HG03439 (cell line): Measurements from ENCODE around the gene PNPLA3.

Experiments
- ATAC-seq: cut with Tn5 transposase; IDR thresholded peaks from one replicate; pipeline ENCODE4 v1.9.1; 2021; ENCODE audit warnings: mild to moderate bottlenecking, moderate library complexity; ENCODE audit not compliant: unreplicated experiment

Gene PNPLA3

DNA sequence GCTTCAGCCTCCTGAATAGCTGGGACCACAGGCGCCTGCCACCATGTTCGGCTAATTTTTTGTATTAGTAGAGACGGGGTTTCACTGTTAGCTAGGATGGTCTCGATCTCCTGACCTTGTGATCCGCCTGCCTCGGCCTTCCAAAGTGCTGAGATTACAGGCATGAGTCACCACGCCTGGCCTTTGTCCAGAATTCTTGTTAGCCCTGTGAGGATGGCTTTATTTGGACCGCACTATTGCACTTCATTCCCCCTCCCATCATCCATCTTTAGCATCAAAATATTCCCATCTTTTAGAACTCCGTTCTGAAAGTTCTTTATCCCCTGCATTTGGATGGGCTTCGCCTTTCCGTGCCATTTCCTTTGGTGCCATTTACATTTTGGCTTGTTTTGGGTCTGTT lies 34.3 kb downstream of the PNPLA3 start:
- no peak for ATAC-seq

DNA sequence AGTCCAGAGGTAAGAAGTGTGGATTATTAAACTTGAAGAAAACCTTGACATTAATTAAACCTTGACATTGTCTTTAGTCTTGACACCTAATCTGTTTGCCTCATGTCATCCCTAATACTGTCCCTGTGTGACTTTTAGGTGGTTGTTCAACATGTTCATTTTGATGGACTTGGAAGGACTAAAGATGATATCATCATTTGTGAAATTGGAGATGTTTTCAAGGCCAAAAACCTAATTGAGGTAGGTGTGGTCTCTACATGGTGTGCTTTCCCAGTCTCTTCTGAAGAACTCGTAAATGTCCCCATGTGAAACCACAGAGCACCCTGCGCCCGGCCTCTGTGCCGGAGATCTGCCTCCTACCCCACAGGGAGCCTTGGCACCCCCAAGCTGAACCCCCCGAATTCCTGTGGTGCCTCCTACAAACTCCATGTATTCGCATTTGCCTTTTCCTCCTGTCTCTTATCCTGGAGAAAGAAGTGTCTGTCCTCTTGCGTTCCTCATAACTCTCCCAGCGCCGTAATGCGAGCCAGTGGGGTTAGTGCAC lies 40.8 kb downstream of the PNPLA3 start:
- no peak for ATAC-seq

DNA sequence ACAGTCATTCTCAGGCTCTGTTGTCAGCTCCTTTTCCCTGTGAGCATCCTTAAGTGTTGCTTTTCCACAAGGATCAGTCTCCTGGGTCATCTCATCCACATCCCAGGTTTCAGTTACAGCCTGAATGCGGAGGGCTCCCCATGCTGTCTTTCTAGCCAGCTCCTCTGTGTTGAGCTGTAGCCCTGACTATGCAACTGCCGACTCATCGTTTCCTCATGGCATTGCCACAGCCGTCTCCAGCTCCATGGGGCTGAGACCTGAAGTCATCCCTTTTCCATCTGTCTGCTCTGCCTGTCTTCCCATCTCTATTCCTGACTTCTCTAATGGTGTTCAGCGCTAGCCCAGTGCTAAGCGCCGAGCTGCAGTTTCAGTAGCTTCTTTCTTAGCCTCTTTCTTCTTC lies 43.5 kb downstream of the PNPLA3 start:
- no peak for ATAC-seq

- no peak for ATAC-seq
Observed at GRCh38 chr22:43968614-43969013, 45.0 kb downstream of the PNPLA3 start.

DNA sequence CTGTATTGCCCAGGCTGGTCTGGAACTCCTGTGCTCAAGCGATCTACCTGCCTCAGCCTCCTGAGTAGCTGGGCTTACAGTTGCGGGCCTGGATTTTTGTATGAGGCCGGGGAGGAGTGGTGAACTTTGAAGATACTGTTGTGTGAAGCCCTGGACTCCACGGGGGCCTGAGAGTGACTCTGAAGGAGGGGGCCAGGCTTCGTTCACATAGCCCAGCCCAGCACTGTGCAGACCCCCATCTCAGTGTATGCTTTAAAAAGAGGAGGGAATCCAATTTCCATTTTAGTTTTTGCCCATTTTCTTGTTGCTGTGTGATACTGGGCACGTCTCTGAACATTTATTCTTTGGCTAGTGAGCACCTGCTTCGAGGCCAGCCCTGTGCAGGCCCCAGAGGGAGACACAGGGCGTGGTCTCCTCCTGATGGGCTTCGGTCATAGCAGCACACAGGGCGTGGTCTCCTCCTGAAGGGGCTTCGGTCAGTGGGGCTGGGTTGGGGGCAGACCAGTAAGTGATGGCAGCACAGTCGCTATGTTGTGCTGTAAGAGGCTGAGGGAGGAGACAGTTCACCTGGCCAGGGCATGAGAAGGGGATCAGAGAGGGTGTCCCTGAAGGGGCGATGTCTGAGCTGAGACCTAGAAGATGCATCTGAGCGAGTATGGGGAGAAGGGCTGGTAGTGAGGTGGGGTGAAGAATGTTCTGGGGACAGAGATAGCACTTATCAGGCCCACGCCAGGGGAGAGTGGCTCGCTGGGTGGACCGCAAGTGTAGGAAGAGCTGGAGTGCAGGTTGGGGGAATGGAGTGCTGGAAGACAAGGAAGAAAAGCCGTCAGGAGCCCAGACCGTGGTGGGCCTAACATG lies 45.6 kb downstream of the PNPLA3 start:
- no peak for ATAC-seq

DNA sequence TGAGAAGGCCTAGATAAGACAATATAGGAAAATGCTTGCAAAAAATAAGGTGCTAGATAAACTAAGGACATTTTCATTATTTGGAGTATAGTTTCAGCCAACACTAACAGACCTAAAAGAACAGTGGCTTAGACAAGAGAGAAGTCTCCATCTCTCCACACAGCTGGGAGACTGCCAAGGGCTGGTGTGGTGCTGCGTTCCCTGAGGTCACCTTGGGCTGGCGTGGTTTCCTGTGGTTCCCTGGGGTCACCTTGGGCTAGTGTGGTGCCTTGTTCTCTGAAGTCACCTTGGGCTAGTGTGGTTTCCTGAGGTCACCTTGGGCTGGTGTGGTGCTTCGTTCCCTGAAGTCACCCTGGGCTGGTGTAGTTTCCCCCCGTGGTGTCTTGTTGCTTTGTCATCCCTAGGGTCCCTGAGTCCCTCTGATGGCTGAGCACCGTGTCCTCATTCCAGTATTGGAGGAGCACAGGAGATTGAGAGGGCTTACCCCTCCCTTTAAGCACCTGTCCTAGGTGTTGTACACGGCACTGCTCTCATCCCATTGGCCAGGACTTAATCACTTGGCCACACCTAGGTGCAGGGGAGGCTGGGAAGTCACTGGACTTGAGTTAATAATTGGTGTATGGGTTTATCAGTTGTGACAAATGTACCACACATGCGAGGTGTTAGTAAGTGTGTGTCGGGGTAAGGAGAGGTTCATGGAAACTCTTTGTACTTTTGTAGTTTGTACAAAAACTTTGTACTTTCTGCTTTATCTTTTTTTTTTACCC lies 46.6 kb downstream of the PNPLA3 start:
- ATAC-seq, result no peak

DNA sequence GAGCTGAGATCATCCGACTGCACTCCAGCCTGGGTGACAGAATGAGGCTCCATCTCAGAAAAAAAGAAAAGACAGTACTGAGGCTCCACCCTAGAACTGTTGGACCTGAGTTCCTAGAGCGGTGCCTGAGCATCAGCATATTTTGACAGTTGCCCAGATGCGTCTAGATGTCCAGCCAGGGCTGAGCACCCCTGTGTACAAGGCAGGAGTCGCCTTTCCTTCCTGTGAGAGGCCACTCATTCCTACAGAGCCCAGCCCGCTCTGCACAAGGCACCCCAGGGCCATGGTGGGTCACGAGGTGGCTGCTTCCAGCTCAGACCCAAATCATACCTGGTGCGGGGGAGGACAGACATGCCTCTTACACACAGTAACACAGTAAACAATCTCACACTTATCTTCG lies 47.5 kb downstream of the PNPLA3 start:
- no peak for ATAC-seq

DNA sequence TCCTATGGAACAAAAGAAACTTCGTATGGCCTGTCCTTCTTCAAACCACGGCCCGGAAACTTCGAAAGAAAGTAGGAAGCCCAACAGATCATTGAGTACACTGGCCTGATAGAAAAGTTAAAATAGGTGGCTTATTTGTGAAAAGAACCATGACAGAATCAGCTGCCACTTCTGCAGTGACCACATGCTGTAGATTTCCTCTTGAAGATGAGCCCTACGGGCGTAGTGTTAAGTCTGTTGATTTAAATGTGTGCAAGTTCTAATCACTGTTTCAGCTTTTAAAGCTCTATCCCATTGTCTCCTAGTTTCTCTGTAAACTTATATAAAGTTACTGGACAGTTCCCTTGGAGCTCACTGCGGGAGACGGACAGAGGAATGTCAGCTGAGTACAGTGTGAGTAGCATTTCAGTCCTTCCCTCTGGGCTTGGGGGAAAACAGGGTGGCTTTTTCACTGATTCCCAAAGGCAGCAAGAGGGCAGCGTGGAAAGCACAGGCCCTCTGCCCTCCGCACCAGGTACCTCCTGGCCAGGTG lies 49.4 kb downstream of the PNPLA3 start:
- ATAC-seq, result no peak

- no peak for ATAC-seq
Observed at GRCh38 chr22:43974028-43974545, 50.5 kb downstream of the PNPLA3 start.

DNA sequence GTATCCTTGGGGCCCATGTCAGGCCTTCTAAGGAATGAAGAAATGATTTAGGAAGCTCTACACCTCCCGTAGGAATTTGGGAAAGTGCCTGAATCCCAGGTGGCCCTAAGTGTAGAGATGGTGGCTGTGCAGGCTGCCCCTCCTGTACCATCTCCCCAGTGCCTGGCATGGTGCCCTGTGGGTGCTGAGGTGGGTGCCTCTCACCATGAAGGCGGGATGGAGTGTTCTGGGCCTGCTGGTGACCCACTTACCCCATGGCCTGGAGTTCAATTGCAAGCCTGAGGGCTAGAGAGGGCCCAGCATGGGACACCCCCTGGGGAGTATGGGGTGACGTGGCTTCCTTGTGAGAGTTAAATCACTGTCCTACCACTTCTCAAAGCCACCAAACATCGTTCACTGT lies 51.4 kb downstream of the PNPLA3 start:
- ATAC-seq, result no peak

- no peak for ATAC-seq
Observed at GRCh38 chr22:43976861-43977795, 53.5 kb downstream of the PNPLA3 start.

DNA sequence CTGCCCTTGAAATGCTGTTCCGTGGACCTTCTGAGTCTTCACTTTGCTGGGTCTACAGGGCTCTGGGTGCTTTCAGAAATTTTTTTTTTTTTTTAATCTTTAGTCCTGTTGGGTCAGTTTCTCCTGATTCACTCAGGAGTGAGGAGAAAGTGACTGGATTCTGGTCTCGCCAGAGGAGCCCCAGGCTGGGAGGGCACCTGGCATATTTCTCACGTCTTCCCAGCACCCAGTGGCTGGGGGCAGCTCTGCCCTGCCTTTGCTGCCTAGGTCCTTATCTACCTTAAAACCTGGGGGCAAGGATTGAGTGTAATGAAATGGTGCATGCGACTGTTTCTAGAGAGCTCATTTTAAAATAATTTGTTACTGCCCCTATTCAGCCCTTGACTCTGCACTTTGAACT lies 55.0 kb downstream of the PNPLA3 start:
- ATAC-seq, result no peak

GRCh38 chr22:43980579-43980978 lies 57.0 kb downstream of the PNPLA3 start:
- ATAC-seq, result no peak

DNA sequence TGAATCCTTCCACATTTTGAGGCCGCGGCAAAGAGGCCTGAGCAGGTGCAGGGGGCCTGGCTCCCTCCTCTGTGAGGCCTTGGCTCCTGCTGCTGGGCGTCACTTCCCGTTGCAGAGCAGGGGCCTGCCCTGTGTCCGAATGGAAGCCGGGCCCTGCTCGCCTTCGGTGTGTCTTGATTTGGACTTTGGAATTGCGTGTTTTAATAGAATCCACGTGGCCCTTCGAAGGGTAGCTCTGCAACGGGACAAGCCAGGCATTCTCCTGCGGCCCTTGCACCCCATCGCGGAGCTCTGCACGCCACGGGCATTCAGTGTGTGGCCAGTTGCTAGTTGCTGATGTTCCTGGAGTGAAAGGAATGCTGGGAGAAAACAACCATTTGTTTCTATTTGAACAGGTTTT lies 57.4 kb downstream of the PNPLA3 start:
- ATAC-seq, result no peak

- ATAC-seq, result no peak
Observed at GRCh38 chr22:43983808-43984207, 60.2 kb downstream of the PNPLA3 start.

GRCh38 chr22:43985532-43985931 lies 61.9 kb downstream of the PNPLA3 start:
- ATAC-seq, result no peak

- no peak for ATAC-seq
Observed at GRCh38 chr22:43988116-43988820, 64.7 kb downstream of the PNPLA3 start.

DNA sequence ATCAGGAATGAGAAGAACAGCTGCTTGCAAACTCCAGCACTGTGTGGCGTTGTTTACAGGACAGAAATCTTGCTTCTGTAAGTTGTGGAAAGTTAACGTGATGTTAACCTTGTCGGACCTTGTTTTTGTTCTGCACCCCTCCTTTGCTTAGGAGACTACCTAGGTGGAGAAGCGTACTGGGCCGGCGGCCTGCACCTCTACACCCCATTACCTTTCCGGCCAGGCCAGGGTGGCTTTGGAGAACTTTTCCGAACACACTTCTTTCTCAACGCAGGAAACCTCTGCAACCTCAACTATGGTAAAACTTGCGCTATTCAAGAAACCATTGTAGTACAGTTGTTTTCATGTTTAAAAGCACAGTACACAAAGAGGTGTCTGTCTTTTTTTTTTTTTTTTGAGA lies 65.4 kb downstream of the PNPLA3 start:
- no peak for ATAC-seq

GRCh38 chr22:43990044-43990443 lies 66.4 kb downstream of the PNPLA3 start:
- no peak for ATAC-seq
